ENCODE data around the gene C1orf159.
"Not testable (repeated sequence)": the region's sequence is repeated elsewhere in the genome, so short reads cannot be mapped to it uniquely, and the experiment has no call there.

The C1orf159 gene

GRCh38 chr1:1156140-1157032 lies 40.5 kb upstream of the C1orf159 start:
- no peak overlapping the region for H3K4me3 ChIP-seq (ENCODE audit: low read length)
- TF ChIP-seq, protein P1, sequence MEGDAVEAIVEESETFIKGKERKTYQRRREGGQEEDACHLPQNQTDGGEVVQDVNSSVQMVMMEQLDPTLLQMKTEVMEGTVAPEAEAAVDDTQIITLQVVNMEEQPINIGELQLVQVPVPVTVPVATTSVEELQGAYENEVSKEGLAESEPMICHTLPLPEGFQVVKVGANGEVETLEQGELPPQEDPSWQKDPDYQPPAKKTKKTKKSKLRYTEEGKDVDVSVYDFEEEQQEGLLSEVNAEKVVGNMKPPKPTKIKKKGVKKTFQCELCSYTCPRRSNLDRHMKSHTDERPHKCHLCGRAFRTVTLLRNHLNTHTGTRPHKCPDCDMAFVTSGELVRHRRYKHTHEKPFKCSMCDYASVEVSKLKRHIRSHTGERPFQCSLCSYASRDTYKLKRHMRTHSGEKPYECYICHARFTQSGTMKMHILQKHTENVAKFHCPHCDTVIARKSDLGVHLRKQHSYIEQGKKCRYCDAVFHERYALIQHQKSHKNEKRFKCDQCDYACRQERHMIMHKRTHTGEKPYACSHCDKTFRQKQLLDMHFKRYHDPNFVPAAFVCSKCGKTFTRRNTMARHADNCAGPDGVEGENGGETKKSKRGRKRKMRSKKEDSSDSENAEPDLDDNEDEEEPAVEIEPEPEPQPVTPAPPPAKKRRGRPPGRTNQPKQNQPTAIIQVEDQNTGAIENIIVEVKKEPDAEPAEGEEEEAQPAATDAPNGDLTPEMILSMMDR (conservative IDR thresholded peaks at IDR 0.05; ENCODE audit: low read depth, low read length): no peak
- no peak for DNase-seq (ENCODE audit: low read depth)

GRCh38 chr1:1155258-1155657 lies 39.4 kb upstream of the C1orf159 start:
- no peak for DNase-seq (ENCODE audit: low read depth)
- no peak overlapping the region for H3K4me3 ChIP-seq (ENCODE audit: low read length)
- TF ChIP-seq, protein P1 (conservative IDR thresholded peaks at IDR 0.05; ENCODE audit: low read depth, low read length): no peak

DNA sequence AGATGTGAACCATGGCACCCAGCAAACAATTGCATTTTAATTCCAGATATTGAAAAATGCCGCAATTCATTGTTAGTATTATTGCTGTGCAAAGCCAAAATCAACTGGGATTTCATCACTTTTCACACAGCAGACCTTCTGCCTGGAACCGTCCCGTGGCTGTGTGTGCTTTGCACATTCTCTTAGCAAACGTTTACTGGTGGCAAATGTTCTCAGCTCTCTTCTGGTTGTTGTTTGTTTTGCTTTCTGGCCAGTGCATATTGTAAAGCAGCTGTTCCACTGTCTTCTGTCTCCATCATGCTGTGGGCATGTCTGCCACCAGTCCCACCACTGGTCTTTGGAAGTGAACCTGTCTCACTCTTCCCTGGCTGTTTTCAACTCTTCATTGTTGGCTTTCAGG lies 38.0 kb upstream of the C1orf159 start:
- no peak for DNase-seq (ENCODE audit: low read depth)
- TF ChIP-seq, protein P1 (conservative IDR thresholded peaks at IDR 0.05; ENCODE audit: low read depth, low read length): no peak
- H3K4me3 ChIP-seq (ENCODE audit: low read length): no peak overlapping the region

- not testable (repeated sequence) for H3K4me3 ChIP-seq (ENCODE audit: low read length); DNase-seq (ENCODE audit: low read depth)
Observed at GRCh38 chr1:1153215-1153614, 37.3 kb upstream of the C1orf159 start.

DNA sequence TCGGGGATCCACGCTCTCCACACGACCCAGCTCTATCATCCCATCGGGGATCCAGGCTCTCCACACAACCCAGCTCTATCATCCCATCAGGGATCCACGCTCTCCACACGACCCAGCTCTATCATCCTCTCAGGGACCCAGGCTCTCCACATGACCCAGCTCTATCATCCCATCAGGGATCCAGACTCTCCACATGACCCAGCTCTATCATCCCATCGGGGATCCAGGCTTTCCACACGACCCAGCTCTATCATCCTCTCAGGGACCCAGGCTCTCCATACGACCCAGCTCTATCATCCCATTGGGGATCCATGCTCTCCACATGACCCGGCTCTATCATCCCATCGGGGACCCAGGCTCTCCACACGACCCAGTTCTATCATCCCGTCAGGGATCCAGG lies 36.5 kb upstream of the C1orf159 start:
- DNase-seq (ENCODE audit: low read depth); H3K4me3 ChIP-seq (ENCODE audit: low read length): not testable (repeated sequence)

- TF ChIP-seq, protein P1 (conservative IDR thresholded peaks at IDR 0.05; ENCODE audit: low read depth, low read length): no peak
- no peak for DNase-seq (ENCODE audit: low read depth)
- H3K4me3 ChIP-seq (ENCODE audit: low read length): no peak overlapping the region
Observed at GRCh38 chr1:1151306-1151705, 35.4 kb upstream of the C1orf159 start.

GRCh38 chr1:1150100-1150499 lies 34.2 kb upstream of the C1orf159 start:
- DNase-seq (ENCODE audit: low read depth): no peak
- no peak overlapping the region for H3K4me3 ChIP-seq (ENCODE audit: low read length)
- TF ChIP-seq, protein P1 (conservative IDR thresholded peaks at IDR 0.05; ENCODE audit: low read depth, low read length): no peak

- TF ChIP-seq, protein P1 (conservative IDR thresholded peaks at IDR 0.05; ENCODE audit: low read depth, low read length): no peak
Observed at GRCh38 chr1:1149416-1149815, 33.5 kb upstream of the C1orf159 start.

More at GRCh38 chr1:1149416-1149815, 33.5 kb upstream of the C1orf159 start:
- no peak for DNase-seq (ENCODE audit: low read depth)
- no peak overlapping the region for H3K4me3 ChIP-seq (ENCODE audit: low read length)
